NCI-H1105 treated with DMSO at 0.1 percent for 48 hours (cell line): Measurements from ENCODE around the gene TNFRSF18.

ENCODE experiments used
- DNase-seq: peaks from one replicate; lab custom pipeline; 2025; lab: John Stamatoyannopoulos, UW

Gene TNFRSF18

DNA sequence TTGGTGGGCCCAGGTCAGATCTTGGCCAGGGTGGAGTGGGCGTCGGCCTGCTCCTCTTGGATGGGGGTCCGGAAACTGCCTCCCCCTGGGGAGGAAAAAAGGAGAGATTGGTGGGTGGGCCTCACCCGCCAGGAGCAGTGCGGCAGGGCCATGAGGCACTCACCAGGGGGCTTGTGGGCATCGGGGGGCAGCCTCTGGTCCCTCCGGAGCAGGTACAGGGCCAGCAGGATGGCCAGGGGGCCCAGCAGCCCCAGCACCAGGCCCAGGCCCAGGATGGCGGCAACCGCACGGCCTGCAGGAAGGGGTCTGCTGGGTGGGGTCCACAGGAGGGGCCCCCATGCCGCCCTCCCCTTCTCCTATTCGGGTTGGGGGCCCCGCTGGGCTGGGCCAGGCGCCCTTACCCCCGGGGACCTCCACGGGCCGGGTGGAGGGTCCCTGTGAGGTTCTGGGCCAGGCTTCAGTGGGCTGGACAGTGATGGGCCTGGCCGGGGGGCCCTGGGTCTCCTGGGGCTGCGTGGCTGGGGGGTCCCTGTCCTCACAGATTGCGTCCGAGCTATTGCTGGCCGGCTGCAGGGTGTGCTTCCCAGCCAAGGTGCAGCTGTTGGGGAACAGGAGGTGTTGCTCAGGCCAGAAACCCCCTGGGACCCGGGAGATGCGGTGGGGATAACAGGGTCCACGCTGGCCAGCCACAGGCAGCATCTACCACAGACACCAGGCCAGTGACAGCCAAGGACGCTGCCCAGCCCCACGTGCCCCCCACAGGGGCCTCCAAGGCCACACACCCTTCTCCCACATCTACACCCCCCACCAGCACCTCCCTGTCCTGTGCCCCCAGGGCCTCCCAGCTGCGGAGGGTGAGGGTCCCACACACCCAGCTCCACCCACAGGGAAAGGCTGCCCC is 5.4 kb upstream of the TNFRSF18 start:
- no peak for DNase-seq

DNA sequence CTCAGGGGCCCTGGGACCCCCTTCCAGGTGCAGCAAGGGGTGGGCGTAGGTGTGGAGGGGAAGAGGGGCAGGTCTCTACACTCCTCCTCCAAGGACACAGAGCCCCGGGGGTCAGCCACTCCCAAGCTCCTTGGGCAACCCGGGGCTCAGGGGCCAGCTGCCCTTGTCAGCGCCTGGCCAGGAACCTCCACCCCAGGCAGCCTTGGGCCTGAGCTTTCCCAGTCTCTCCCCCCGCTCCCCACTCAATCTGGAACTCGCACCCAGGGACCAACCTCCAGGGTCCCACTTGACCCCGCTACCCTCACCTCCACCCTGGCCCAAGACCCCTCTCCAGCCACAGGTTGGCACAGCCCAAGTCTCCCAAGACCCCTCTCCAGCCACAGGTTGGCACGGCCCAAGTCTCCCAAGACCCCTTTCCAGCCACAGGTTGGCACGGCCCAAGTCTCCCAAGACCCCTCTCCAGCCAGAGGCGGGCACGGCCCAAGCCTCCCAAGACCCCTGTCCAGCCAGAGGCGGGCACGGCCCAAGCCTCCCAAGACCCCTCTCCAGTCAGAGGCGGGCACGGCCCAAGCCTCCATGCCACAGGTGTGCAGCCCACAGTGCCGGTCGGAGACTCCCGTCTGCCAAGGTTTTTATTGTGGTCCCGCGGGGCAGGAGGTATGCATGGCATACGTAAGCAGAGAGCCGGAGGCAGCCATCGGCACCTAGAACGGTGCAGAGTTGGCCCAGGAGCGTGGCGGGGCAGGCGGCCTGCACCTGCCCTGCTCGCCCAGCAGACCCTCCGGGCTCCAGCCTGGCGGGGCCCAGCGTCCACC is 4.5 kb upstream of the TNFRSF18 start:
- DNase-seq, result no peak

DNA sequence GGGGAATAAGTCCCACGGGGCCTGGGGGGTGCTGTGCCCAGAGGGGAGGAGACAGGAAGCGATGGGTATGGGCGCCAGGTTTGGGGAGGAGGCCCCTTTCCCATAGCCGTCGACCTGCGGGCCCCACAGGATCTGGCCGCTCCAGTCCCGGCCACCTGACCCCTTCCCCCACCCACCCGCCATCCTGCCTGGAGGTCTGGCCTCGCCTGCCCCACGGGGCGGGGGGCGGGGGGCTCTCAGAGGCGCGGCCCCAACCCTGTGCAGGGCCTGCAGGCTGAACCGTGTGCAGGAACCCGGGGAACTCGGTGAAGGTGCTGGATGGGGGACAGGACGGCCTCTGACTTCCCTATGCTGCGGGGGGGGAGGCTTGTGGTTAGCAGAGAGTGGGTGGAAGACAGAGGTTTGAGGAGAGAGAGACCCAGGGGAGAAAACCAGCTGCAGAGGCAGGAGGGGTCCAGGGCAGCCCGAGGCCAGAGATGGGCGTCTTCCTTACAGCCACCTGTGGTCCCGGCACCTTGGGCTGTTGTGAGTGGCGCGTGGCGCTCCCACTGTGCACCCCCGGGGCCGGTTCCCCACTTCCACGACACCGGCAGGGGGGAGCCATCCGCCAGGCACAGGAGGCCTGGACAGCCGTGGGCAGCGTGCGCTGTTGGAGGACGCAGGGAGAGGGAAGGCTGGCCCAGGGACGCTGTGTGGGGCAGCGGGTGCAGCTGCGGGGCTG is 2.5 kb upstream of the TNFRSF18 start:
- no peak for DNase-seq

- no peak for DNase-seq
Observed at GRCh38 chr1:1207571-1207892, 1.1 kb upstream of the TNFRSF18 start.

- DNase-seq, result no peak
Observed at GRCh38 chr1:1206966-1207531, 657 bp upstream of the TNFRSF18 start.

- no peak for DNase-seq
Observed at GRCh38 chr1:1205769-1206375, 520 bp downstream of the TNFRSF18 start.

DNA sequence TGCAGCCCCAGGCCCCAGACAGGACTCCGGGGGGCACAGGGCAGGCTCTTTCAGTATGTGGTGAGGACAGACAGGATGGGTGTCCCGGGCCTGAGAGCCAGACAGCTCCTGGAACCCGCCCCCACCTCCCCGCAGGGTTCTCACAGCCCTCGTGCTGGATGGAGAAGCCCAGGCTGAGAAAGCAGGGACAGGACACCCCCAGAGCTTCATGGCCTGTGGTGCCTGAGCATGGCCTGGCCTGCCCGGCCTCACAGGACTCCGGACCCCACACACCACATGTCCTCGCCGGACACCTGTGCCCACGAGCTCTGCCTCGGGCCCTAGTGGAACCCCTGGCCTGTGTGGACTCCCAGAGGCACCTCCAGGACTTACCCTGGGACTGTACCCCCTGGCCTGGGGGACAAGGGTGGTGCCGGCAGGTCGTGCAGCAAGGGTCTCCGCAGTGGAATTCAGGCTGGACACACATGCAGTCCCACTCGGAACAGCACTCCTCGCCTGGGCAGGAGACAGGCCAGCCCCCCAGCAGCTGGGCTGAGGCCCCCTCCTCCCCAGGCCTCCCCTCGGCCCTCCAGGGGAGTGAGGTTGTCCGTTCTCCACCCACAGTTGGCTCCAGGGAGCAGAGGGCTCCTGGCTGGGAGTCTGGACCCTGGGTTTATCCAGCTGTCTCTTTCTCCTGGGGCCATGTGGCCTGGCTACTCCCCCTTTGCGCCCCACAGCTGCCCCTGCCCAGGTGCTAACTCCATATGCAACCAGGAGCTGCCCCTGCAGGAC is 1.2 kb downstream of the TNFRSF18 start:
- no peak for DNase-seq

DNA sequence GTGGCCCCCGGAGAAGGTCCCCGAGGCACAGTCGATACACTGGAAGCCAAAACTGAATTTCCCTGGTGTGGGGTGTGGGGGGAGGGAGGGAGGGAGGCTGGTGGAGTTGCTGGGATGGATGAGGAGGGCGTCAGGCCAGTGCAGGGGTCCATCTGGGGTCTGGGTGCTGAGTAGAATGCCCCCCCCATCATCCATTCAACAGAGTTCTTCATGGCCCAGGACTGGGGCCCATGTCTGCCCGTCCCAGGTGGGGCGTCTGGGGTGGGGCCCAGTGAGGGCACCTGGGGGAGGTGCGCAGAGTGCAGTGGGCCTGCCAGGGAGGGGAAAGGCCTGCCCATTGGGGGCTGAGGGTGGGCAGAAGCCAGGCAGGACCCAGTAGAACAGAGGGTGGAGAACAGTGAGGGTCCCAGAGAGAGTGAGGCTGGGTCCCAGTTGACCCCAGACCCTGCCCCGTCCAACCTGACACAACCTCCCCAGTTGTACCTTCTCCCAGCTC is 1.9 kb downstream of the TNFRSF18 start:
- no peak for DNase-seq

DNA sequence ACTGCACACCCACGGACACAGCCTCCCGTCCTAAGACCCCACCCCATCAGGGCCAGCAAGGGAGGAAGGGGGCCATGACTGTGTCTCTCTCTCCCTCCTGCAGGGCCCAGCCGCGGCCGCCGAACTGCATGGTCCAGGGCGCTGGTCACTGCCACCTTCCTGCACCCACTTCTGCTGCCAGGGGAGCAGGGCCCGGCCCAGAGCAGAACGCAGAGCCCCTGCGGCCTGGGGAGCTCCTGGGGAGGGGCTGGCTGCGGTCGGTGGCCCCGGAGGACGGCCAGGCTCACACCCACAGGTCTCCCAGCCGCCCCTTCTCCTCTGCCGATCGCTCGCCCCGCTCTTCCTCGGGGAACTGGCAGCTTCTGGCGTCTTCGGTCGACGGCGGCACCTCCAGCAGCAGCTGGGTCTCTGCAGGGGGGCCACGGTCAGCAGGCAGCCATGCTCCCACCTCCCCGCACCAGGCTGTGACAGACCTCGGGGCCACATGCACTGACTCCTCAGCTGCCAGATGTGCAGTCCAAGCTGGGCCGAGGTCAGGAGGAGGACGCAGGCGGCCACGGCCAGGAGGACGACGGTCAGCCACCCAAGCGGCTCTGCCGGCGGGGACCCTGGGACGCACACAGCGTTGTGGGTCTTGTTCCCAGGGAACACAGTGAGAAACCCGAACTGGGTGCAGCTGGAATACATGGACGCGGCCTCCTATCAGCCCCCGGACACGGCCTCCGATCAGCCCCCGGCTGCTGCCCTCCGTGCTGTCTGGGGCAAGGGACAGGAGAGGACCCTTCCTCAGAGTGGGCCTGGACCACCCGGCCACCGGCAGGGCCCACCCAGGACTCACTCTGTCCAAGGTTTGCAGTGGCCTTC is 2.6 kb downstream of the TNFRSF18 start:
- no peak for DNase-seq

DNA sequence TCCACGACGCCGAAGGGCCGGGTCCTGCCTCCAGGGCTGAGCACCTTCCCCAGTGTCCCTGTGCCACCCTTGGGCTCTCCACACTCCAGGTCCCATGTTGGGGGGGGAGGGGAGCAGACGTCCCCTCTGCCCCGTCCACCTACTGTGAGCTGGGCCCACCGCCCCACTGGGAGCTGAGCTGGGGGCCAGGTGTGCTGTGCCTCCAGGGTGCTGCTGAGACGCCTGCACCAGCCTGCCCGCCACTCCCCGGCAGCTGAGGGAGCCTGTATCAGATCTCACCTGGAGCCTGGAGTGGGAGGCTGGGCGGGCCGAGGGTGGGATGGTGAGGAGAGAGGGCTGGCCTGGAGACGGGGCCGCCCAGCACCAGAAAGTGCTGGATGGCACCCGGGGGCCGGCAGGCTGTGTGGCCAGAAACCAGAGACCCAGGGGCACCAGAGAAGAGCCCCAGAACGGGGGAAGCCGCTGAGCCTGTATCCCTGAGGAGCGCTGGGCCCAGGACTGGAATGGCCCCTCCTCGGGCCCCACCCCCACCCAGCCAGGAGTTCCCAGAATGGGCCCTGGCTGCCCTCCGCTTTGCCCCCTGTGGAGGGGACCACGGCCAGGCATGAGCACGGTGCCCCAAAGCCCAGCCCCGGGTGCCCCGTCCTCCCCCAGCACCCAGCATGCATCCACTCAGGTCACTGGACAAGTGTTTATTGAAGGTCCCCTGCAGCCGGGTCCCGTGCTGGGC is 3.4 kb downstream of the TNFRSF18 start:
- DNase-seq, result no peak

DNA sequence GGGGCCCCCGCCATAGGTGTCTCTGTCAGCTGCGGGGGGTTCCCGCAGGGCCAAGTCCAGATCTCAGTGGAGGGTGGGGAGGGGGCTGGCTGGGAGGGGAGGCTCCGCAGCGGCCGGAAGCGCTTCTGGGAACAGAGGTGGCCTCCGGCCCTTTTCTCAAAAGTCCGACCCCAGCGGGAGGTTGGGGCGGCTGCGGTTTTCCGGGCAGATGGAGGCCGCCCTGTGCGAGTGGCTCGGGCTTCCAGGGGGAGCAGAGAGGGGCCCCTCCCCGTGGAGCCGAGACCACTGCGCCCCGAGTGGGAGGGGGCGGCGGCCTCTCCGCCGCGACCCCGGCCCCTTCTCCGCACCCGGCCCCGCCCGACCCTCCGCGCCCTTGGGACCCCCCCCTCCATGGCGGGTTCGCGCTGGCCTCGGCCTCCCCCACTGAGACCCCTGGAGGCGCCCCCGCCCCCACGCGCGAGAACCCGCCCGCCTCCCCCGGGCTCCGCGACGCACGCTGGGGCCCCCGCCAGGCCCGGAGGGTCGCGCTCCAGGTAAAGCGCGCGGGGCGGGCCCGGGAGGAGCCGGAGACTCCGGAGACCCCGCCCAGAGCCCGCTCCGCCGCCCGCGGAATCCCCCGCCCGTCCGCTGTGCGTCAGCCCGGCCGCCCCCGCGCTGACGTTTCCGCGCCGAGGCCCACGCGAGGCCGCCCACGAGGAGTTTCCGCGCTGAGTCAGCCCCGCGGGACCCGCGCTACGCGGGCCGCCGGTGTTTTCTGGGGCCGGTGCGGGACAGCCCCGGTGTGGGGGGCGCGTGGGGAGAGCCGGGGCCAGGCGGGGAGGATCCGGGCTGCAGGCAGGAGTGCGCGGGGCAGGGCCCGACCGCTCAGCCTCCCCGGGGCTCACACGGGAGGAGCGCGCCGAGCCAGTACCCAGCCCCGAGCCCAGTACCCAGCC is 5.2 kb downstream of the TNFRSF18 start:
- DNase-seq, result peak; percentile 9

DNA sequence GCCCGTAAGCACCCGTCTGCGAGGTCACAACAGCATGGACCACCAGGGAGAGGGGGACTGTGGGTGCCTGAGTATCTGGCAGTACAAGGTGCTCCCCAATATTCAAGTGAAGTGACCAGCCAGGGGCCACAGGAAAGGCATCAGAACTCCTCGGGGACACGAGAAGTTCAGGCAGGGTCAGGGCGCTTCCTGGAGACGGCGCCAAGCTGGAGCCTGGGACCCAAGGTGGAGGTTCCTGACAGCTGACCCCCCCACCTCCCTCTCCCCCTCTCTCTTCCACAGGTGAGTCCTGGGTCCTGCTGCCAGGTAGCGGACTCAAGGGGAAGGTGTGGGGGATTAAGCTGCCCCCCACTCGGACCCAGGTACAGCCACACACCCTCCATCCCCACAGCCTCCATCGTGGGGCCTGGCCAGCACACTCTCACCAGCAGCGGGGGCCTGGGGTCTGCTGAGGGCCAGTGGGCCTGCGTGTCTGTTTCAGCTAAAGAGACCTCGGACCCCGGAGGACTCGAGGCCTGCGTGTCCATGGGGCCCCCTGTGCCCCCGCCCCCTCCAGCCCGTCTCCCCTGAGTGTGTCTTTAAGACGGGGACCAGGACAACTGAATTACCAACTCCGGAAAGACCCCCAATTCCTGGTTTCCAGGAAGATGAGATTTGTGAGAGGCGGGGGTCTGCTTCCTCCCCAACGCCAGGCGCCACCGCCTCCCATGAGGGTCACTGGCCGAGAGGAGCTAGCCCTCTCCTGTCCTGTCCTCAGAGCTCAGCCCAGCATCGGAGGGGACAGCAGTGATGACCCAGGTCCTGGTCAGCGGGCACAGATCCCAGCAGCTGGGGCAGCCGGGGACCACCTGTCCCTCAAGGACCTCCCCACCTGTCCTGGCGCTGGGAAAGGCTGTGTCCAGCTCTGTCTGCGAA is 6.2 kb downstream of the TNFRSF18 start:
- DNase-seq, result no peak

- no peak for DNase-seq
Observed at GRCh38 chr1:1199141-1199960, 7.0 kb downstream of the TNFRSF18 start.

GRCh38 chr1:1198423-1199140 is 7.8 kb downstream of the TNFRSF18 start:
- DNase-seq, result no peak
